Fibroblast of skin of right biceps (primary cell): ENCODE data around the gene ADAM12.
"Not testable (repeated sequence)": the region's sequence is repeated elsewhere in the genome, so short reads cannot be mapped to it uniquely, and the experiment has no call there.

ENCODE experiments used
- DNase-seq: peaks from one replicate; pipeline ENCODE4 v3.0.0-alpha.2; 2013

The ADAM12 gene

DNA sequence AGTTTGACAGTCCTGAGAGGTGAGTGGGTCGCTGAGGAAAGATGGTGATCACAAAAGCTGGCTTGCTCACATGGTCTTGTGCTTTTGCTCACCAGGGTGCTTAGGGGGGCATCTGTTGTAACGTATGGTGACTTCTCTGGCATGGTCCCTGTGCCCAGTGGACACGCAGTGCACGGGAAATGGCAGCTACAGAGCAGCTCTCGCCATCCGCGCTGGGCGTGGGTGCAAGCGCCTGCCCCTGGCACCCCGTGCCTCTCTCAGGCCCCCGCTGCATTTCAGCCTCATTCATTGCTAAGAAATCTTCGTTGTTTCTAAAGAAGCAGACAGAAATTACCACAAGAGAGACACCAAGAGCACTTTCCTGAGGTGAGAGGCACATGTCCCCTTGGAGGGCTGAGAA, 390.7 kb downstream of the ADAM12 start:
- no peak for DNase-seq

DNA sequence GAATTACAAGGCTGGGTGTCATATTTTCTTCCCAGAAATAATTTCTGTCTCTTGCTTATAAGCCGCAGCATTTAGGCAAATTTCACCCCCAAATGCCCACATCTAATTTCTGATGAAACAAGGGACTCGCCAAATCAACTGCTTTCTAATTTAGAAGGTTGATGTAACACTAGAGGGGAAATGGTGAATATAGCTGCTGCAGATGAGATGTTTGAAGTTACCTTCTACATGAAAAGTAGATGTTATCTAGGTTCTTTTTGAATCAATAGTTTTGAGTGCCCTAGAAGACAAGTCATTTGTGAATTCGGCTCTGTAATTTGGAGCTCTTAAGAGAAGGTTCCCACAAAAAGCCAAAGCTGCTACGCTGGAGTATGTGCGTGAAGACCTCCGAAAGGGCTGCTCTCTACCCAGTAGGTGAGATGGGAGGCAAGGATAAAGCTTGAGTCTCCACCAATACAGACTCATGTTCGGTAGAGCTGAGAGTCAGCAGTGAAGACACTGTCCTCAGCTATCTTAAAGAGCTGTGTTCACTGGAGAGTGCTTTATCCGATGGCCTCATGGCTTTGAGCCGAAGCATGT, 392.5 kb downstream of the ADAM12 start:
- DNase-seq = no peak

DNA sequence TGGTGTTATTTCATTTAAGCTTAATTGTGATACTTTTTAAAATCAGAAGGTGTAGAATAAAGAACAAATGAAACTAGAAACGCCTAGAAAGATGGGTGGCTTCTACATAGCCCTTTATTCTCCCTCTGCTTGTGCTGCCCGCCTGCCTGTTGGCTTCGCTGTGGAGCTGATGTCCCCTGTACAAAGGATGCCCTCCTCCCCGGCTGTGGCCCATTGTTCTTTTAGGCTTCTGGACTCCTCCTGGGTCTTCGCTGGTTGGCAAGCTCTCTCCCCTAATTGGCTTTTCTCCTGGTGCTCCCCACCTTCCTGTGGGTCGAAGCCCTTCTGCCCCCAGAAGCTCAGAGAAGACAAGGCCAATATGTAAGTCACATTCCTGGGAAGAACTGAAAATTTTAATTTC, 393.7 kb downstream of the ADAM12 start:
- no peak for DNase-seq

DNA sequence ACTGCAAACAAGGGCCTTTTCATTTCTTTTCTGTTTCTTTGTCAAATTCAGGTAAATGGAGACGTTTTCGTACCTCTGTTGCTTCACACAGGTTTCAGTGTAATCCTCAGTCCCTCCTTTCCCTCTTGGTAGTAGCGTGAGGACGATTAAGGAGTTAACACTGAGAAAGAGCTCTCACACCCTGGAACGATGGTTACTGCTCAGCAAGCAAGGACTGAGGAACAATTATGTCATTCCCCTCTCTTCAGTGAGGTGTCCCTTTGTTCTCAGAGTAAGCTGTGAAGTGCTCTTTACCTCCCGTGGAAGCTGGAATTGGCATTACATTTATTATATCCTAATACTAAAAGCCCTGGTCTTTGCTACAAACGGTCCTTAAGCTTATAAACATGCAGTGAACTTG, 396.0 kb downstream of the ADAM12 start:
- no peak for DNase-seq

DNA sequence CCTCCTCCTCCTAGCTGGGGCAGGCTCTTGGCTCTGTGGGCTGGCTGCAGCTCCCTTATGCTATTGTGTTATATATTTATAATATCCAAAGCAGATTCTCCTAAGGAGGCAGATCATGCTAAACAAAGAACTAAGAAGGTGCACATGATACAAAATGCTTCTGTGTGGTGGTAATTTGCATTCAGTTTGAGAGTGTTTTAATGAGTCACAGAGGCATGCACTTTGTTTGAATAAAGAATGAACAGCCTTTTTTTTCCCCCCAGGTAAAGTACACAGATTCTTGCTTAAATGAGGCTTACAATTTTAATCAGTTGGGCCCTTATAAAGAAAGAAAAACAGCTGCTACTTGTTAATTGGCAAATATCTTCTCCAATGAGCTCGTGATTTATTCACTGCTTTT, 396.9 kb downstream of the ADAM12 start:
- DNase-seq = no peak

DNA sequence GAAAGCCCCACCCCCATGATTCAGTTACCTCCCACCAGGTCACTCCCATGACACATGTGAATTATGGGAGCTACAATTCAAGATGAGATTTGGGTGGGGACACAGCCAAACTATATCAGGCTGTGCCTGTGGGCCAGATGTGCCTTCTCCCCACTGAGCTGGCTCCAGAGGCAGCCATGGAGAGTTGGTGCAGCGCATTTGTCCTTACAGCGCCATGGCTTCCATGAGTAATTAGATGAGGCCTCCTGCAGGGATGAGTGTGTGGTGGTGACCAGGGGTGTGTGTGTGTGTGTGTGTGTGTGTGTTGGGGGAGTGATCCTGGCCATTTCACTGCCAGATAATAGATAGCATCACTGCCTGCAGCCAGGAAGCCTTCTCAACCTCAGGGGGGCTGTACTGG, 397.3 kb downstream of the ADAM12 start:
- DNase-seq = no peak

DNA sequence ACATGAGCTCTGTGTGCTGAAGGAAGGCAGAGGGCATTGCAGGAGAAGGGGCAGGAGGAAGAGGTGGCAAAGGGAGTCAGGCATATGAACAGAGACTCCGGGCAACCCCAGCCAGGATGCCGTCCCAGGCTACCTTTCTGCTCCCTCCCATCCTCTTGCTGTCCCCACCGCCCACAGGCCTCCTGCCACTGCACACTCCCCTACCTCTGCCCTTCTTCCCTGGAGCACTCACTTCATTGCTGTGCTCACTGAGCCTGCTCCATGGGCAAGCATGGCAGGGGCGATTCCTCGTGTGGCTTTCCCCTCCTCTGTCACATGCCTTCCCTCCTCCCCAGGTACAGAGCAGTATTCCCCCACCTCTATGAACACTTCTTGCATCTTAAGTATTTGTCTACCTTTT, 398.5 kb downstream of the ADAM12 start:
- DNase-seq = no peak

DNA sequence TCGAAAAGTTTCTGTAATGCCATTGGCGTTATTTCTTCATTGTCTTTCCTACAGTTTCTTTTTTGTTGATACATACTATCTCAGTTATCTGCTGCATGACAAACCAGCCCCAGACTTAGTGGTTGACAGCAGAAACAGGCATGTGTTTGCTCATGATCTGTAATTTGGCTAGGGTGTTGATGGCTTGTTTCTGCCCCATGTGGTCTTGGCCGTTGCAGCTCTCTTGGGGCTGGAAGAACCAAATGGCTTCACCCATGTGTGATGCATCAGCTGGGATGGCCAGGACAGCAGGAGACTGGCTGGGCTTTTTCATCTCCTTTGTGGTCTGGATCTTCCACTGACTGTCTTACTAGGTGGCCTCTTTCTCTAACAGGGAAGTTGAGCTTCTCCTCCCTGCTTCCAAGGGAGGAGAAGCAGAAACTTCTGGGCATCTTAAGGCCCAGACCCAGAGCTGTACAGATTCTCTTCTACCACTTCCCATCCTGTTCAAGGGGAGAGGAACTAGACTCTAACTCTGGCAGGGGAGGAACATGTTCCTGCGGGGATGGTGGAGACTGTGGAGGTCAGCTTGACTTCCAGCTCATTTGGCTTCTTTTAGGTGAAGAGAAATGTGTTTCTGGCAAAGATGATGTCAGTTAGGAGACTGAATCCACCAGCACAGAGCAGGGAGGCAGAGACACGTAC, 402.6 kb downstream of the ADAM12 start:
- peak; percentile 42 for DNase-seq

DNA sequence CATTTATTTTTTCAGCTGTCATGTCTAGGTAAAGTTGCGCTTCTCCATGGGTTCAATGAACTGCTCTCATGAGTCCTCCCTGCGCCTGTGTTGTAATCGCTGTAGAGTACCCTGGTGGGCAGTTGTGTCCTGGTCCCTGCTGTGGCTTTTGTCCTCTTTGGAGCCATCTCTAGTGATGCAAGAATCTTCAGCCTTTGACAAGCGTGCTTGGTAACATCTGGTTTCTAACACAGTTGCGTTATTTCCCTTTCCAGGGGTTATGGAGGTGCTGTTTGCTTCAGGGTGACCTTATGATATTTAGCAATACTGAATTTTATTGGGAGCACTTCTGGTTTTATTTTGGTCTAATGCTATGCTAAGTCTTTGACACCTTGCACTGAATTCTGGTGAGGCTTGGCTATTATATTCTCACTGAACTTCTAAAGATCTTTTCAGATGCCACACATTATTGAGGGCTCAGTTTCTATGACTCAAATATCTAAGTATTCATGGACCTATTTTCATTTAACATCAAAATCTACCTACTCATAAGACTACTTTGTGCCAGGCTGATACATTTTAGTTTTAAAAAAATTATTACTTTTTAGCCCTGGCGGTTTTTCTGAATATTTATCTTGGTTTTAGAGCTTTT, 403.3 kb downstream of the ADAM12 start:
- no peak for DNase-seq

DNA sequence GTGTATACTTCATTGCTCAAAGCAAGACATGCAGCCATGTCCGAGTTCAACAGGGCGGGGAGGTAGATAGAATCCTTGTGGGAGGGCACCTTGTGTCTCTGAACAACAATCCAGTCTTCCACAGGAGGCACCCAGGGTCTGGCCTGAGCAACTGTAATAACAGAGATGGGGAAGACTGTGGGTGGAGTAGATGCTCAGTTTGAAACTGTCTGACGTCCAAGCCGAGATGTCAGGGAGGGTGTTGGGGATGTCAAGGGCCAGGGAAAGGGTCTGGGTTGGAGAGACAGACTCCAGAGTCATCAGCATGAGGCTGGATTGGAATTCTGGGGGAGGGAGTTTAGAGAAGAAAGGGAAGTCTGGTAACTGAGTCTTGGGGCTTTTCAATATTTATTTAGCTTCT, 403.9 kb downstream of the ADAM12 start:
- no peak for DNase-seq

DNA sequence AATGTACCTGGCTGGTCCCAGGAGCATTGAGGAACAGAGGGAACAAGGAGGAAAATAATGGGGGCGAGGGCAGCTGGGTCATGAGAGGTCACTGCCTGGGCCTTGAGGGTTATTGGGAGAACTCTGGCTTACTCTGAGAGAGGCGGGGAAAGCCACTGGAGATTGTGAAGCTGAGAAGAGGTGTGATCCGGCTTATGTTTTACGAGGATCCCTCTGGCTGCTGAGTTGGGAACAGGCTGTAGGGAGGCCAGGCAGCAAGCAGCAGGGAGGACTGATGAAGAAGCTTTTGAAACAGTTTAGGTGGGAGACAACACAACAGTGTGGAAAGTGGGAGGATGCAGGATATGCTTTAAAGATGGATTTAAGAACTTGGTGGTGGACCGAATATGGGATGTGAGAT, 404.6 kb downstream of the ADAM12 start:
- no peak for DNase-seq

DNA sequence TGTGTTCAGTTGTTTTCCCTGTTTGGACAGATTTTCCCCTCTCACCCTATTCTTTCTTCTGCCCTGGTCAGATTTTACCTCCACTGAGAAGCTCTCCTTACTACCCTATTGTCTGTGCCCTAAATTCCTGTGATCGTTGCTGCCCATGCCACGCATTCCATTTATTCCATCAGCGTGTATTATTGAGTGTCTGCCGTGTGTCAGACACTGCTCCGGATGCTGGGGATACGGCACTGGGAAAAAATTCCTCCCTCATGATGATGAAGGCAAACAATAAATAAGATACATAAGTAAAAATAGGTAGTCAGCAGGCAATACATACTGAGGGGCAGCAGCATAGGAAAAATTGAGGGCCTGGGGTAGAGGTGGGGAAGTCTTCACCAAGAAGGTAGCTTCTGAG, 405.1 kb downstream of the ADAM12 start:
- DNase-seq = peak; percentile 26

DNA sequence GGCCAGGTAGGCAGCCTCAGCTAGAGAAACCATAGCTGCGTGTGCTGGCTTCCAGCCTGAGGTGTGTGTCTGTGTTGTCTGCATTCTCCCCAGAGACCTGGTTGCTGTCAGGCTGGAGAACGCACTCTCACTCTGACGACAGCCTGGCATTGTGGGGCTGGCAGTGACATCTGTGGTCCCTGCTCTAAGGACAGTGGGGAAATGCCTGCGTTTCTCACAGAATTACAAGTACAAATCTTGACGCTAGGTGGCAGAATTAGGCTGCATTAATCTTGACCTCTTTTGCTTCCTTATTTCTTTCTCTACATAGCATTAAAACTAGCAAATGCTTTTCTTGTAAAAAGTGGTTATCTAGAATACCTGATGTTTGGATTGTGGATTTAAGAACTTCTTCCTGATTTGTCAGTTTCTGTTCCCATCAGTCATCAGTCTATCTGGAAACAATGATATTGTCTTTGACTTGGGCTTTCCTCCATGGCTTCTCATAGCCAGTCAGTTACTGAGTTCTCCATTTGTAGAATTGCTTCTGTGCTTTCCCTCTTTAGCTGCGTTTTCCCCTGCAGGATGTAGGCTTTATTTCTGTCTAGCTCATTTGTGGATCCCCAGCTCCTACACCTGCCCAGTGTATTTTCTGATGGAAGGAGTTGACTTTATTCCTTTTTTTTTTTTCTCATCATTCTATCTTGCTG, 405.9 kb downstream of the ADAM12 start:
- DNase-seq = peak; percentile 75

DNA sequence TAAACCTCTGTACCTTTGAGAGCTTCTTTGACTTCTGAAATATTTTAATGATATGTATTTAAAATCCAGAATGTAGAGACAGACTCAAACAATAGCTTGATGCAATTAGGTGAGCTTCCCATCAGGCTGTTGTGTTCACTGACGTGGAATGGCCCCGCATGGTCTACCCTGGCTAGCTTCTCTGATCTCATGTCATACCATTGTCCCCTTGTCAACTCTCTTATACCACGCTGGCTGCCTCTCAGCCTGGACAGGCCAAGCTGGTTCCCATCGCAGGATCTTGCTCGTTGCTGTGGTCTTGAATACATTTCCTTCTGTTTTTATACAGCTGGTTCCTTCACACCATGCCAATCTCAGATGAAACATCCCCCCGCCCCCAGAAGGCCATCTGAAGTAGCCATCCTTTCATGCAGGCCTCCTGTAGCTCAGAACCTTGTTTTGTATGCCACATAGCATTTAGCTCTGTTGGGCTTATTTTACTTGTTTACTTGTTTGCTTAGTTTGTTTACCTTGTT, 407.7 kb downstream of the ADAM12 start:
- DNase-seq = no peak

DNA sequence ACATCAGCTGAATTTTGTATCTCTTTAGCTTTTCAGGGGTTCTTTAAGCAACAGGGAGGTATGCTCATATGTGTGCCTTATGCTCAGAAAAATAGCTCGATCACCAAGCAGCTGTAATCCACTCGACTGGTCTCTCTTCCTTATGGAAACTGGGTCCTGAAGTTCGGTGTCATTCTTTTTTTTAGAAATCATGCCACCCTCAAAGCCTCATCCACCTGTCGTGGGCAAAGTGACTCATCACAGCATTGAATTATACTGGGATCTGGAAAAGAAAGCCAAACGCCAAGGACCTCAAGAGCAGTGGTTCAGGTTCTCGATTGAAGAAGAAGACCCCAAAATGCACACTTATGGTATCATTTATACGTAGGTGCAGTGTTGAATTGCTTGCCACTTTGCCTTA, 408.3 kb downstream of the ADAM12 start:
- no peak for DNase-seq

DNA sequence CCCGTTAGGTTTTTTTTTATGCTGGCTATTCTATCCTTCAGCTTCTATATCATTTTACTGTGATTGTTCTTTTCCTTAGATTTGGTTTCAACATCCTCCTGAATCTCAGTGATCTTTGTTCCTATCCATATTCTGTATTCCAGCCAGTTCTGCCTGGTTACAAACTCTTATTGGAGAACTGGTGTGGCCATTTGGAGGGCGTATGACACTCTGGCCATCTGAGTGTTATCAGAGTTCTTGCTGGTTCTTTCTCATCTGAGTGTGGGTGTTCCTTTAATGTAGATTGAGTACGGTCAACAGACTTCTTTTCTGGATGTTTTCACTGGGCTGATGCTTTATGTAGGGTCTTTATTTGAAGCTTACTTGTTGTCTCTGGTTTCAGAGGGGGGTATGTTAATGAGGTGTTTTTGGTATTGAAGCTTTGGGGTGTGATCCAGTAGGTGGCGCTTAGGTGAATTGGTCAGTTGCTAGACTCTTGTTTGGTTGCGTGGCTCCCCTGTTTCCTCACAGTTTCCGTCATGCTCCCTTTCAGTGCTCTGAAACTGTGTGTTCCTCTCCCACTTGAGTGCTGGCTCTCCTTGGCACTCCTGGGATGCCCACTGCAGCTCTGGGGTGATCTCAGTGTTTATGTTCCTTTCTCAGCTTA, 411.2 kb downstream of the ADAM12 start:
- DNase-seq = no peak

DNA sequence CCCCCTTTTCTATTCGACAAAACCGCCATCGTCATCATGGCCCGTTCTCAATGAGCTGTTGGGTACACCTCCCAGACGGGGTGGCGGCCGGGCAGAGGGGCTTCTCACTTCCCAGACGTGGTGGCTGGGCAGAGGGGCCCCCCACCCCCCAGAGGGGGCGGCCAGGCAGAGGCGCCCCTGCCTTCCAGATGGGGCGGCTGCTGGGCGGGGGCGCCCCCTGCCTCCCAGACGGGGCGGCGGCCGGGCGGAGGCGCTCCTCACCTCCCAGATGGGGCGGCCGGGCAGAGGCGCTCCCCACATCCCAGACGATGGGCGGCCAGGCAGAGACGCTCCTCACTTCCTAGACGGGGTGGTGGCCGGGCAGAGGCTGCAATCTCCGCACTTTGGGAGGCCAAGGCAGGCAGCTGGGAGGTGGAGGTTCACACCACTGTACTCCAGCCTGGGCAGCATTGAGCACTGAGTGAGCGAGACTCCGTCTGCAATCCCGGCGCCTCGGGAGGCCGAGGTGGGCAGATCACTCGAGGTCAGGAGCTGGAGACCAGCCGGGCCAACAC, 418.1 kb downstream of the ADAM12 start:
- DNase-seq = not testable (repeated sequence)

DNA sequence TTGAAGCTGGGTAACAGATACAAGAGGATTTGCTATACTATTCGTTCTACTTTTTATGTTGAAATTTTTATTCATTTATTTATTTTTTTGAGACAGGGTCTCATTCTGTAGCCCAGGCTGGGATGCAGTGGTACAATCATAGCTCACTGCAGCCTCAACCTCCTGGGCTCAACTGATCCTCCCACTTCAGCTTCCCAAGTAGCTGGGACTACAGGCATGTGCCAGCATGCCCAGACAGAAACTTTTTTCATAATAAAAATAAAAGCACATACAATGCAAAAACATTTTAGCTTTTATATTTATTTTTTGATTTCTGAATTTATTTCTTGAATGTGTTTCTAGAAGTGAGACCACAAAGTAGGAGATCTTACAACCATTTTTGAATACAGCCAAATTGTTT, 420.7 kb downstream of the ADAM12 start:
- no peak for DNase-seq

DNA sequence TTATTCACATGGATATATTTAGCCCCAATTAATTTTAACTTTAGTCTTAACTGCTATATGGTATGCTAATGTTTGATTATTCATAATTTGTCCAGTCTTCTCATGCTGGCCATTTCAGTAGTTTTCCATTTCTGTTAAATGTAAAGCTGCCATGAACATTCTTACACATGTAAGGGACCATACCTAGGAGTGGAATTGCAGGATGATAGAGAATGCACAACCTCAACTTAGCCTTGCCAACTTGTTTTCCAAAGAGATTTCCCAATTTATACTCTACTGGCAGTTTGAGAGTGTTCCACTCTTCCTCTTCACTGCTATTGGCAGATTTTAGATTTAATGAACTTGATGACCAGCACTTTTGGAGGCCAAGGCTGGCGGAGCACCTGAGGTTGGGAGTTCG, 423.7 kb downstream of the ADAM12 start:
- DNase-seq = no peak
